GM18498 (cell line): ENCODE results near the gene RANBP10.

Source experiments
- ATAC-seq: cut with Tn5 transposase; IDR thresholded peaks from one replicate; pipeline ENCODE4 v1.9.1; 2021; ENCODE audit warnings: mild to moderate bottlenecking, moderate library complexity; ENCODE audit not compliant: unreplicated experiment

RANBP10 gene

DNA sequence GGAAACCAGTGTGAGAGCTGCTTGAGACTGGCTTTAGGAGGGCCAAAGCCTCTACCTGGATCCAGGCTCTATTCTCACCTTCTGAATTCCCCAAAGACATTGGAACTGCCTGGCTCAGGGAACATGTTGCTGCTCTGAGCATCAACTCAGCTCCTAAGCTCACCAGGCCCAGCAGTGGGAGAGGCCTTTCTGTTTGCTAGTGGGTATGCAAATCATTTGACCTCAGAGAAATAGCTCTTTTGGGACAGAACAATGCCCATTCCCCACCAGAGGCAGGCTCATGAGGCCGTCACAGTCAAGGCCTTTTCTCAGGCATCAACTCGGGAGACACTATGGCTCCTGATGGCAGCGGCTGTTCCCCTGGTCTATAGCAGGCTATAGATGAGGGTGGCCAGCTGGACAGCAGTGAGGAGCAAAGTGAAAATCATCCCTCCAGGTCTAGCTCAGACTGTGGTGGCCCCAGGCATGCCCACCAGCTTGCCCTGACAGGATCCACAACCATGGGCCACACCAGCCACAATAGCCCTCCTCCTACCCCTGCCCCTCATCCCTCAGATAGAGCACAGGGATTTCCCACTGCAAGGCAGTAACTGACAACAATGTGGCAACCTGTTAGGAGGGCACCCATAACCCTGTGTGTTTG is 56.8 kb downstream of the RANBP10 start:
- no peak for ATAC-seq

DNA sequence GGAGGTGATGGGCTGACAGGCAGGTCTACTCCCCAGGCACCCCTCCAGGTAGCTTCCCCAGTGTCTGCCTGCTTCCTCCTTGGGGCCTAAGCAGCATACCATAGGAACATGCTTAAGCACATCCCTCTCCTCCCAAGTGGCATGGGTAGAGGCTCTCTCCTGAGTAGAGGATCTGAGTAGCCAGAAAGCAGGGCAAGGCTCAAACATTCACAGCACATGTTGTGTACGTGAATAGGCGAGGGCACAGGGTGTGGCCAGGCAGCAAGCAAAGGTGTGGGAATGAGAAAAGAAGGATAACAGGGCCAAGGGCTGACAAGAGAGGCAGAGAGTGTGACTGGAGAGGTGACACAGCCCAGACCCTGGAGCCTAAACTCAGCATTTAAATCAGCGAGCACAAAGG is 57.5 kb downstream of the RANBP10 start:
- ATAC-seq = no peak

DNA sequence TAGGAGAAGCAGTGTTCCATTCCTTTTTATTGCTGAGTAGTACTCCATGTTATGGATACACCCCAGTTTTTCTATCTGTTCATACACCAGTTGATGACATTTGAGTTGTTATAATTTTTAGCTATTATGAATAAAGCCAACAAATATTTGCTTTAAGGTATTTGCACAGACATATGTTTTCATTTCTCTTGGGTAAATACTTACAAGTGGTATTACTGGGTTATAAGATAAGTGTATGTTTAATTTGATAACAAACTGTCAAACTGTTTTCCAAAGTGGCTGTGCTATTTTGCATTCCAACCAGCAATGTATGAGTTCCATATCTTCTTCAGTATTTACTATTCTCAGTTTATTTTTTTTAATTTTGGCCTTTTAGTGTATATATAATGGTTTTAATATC is 59.5 kb downstream of the RANBP10 start:
- no peak for ATAC-seq

DNA sequence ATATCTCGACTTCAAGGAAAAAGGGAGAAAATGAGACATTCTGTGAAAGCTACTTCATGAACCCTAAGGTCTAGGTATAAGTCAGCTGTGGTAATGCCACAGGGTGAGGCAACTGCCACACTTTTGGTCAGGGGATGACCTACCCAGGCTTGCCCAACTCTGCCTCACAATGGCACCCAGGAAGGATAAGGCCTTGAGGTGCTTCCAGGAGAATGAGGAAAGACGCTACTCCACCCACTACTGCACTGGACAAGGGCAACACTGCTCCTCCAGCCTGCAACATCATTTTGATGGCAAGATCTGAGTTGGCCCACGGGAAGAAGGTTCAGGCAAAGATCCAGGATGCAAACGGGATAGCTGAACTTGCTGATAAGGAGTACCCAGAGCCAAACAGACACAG is 65.2 kb downstream of the RANBP10 start:
- ATAC-seq = no peak

DNA sequence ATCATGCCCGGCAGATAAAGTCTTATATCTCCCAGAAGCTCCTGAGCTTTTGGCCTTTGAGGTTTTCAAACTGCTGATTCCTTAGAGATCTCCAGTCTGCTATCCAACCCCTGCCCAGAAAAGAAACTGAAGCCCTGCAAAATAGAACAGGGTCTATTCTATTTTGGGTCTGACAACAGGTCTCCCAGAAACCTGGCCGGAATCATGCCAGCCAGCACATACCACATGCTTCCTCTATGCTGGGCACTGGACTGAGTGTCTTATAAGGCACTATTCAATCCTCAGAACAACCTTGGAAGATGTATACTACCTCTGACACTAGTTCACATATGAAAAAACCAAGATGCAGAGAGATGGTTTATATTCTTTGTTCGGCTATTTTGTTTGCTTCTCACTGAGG is 66.0 kb downstream of the RANBP10 start:
- ATAC-seq = no peak

DNA sequence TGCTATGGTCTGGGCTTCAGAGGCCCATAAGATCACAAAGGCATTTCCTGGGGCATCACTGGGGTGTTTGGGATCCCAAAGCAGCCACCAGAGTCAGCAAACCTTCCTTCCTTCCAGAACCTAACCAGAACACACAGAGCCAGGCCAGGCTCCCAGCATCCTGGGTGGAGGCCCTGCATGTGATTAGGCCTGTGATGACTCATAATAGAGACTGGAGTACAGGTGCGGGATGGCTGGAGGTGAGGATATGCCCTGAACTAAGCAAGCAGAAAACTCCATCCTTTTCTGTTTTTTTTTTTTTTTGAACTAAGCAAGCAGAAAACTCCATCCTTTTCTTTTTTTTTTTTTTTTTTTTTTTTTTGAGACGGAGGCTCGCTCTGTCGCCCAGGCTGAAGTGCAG is 69.5 kb downstream of the RANBP10 start:
- no peak for ATAC-seq

DNA sequence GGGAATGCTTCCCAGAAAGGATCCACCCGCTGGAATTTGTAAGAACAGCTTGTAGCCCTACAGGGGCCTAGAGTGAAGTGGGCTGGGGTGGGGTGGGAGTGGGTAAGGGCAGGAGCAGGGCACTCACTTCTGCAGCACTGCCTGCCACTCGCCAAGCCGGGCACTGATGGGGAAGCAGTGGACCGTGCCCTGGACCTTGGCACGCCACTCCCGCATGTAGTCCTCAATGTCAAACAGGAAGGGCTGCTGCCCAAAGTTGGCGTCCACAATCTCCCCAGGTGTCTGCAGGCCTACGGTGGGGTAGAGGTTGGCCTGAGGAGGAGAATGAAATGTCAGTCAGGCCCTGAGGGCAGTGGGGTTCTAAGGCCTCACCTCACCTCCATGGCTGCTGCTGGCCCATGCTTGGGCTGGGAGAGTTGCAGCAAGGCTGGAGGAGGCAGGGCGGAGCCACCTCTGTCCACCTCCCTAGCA is 71.6 kb downstream of the RANBP10 start:
- ATAC-seq = no peak

DNA sequence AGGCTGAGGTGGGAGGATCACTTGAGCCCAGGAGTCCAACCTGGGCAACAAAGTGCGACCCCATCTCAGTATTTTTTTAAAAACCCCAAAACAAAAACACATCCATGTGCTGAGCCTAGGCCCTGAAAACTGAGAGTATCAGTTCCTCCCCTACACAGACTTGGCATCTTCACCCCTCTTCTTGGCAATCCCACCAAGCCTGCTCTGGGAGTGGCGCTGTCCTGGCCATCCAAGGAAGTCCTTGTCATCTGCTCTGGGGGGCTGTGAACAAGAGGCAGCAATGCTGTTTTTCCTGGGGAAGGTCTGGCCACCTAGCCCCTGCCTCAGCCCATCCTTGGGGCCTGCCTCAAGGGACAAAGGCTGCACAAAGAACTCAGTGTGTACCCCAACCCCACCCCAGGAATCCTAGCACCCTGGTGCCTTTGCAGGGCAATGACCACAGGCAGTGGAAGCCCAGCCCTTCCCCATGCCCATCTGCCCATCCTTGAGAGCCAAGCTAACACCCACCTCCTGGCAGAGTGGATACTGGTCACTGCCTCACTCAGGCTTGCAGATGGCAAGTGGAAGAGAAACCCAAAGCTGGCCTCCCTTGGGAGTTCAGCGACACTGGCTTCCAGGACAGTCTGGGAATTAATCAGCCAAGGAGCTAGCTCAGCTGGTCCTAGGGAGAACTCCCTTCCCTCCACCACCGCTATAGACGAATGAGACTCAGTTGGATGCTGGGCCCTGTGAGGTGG is 72.5 kb downstream of the RANBP10 start:
- ATAC-seq = no peak

DNA sequence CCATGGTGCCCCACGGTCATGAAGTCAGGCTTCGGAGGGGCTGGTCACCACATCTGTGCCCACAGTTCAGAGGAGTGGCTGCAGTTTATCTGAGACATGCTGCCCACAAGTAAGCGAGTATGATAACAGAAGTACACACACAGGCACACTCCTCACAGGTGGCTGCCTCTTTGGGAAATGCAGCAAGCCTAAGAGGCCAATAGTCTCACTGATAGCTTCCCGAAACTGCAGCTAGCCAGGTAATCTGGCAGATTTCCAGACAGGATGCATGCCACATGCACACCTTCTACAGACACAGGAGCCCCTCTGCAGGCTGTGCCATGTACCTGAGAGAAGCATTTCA is 74.6 kb downstream of the RANBP10 start:
- ATAC-seq = no peak

DNA sequence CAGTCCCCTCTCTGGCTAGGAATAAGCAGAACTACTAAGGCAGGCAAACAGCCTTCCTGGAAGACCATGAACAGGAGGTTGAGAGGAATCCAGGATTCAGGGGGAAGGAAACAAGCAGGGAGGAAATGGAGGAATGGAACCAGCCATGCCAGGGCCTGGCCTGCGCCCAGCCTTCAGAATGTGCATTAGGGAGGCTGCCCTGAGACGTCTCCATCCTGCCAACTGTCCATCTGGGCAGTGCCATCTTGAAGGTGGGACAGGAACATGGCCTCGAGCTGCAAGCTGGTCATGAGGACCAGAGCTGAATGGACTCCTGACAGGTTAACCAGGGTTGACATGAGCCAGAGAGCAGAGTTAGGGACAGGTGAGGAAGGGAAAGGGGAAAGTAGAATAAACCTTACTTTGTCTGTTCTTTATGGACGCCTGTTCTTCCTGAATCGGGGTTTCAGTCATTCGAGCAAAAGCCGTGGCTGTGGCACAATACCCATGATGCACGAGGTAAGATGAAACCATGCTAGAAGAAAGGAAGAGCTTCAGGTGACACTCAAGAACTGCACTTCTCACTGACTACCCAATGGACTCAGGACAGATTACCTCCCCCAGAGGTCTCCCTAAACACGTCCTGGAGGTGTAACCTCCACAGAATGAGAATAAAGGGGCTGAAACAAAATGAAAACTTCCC is 75.1 kb downstream of the RANBP10 start:
- ATAC-seq = no peak

DNA sequence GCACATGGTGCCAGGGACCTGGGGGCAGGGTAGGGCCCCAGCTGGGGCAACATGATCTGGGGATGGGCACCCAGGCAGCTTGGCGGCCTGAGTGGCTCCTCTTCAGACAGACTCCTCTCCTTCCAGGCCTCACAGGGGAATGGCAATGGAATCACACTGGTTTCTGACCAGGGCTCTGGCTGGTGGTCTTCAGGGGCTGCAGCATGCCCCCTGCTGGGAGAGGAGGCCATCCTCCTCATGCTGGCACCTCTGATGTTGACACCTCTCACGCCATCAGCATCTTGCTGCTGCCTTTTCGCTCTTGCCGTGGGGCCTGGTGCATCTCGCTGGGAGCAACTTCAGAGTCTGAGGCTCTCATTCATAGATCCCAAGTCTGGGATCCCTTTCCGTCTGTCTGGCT is 76.0 kb downstream of the RANBP10 start:
- no peak for ATAC-seq

DNA sequence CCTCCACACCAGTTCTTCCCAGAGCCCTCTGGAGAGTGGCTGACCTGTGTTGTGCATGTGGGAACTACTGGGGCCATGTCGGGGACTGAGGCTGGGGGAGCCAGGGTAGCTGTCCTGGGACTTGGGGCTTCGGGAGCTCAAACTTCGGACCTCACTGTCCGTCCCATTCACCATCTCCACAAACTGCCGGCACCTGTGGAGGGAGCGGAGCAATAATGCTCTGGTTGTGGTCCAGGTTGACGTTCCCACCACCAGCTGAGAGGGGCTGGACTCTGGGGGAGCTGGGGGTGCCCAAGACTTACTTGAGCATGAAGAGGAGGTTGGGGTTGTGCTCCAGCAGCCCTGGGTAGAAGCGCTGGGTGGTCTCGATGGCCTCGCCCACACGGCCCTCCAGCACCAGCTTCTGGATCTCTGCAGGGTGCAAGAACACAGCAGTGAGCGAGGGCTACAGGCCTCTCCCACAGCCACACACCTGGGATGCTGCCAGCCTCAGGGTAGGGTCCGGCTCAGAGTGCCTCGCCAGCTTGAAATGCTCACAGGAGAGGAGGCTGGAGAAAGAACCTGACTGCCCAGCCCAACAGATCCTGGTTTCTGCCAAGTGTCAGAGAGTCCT is 76.6 kb downstream of the RANBP10 start:
- ATAC-seq = no peak

DNA sequence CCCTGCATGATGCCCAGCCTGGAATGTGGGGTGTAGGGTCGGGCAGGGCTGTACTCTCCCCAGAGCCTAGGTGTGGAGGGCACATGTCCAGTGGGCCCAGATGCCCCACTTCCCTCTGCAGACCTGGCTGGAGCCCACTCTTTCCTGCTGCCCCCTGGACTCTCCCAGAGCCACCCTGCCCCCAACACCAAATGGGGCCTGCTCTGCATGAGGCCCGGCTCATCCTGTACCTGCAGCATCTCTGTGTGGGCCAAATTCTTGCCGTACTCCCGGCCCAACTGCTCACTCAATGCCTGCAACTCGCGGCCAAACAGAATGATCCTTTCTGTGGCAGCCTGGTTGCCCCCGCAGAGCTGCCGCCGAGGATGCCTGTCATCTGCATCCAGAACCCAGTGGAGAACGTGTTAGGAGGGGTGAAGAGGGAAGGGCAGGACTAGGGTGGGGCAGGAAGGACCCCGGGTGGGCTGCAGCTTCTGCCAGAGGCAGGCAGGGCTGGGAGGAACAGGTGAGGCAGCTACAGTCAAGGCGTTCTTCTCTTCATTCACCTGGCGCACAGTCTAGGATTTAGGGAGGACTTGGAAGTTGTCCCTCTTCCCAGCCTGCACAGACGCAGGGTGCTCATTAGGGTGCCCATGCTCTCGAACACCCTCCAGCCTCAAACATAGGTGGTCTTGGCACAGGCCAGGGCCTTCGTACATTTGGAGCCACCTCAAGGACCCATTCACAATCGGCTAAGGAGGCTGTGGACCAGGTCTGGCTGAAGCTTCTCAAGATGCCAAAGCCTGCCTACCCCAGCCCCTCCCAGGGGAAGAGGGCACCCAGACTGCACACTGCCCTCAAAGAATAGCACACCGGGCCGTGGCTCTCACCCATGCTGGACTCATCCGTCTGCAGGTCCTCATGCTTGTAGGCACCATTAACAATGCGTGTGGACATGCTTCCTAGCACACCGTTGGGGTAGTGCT is 78.6 kb downstream of the RANBP10 start:
- ATAC-seq = no peak

DNA sequence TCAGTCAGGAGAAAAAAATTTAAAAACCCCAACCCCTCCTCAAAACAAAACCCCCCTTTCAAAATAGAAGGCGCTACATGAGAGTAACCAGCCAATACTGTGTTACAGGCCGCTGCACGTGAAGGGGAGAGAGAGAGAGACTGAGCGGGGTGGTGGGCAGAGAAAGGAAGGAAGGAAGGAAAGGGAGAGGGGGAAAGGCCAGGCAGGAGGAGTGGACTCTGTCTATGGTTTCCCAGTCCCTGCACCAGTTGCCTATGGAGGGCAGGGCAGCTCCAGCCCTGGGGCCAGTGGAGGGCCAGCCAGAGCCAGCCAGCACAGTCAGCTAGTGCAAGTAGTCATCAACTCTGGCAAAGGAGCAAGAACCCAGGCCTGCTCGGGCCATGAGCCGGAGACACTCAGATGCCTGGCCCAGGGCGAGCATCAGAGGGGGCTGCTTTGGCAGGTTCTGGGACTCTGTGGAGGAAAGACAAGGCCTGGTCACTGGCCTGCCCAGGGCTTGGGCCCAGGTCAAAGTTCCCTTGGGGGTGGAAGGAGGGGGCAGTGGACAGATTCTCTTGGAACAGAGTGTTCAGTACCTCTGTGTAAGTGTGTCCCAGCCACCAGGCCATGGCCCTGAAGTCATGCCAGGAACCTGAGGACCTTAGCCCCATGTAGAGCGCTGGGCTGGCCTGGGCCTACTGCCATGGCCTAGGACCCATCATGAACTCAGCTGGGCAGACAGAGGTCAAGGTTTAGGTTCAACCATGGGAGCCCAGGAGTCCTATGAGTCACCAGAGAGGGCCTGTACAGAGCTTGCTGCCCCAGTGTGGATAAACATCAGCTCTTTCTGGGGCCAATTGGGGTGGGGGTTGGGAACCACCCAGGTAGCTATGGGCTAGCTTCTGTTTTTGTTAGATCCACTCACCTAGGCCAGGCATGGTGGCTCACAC is 80.0 kb downstream of the RANBP10 start:
- no peak for ATAC-seq

DNA sequence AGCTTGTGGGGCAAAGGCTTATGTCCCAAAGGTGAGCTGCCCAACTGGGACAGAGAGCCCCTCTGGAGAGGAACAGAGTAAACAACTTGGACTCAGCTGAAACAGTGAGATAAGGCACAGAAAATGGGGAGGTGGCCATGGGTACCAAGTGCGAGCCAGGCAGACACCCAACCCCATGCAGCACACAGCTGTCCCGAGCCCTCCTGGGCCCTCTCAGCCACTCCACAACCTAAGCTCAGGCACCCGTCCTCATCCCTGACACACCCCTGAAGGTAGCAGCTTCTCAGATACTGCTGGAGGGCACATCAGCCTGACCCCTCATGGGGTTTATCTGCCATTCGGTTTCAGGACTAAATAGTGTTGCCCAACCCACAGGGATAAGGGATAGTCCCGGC is 82.5 kb downstream of the RANBP10 start:
- no peak for ATAC-seq

DNA sequence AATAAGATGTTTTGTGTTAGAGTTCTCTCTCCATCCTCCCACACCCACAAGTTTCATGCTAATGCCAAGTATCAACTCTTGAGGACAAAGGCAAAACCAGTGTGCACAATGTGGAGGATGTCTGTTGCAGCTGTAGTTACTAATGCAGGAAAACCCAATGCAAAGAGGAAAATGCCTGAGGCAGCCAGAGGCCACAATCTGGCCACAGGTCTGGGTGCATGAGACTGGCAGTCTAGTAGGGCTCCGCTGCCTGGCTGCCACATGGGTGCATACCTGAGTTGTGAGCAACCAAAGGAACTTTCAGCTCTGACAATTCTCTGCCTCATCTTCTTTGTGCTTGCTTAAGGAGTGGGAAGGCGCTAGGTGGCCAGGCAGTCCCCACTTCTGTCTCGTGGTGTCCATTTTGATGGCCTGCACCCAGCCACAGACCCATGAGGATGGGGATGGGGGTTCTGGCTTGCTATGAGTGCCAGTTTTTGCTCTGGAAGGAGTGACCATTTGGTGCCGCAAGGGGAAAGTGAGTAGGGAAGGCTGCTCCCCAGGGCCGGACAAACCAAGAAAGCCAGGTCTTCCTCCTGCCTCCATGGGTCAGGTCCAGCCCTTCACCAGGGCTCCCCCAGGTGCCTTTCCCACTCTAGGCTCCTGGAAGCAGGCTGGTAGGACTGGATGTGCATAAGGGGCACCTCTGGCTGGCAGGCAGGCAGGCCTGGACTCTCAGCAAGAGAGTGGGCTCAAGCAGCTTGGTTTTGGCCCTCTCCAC is 83.0 kb downstream of the RANBP10 start:
- ATAC-seq = no peak

DNA sequence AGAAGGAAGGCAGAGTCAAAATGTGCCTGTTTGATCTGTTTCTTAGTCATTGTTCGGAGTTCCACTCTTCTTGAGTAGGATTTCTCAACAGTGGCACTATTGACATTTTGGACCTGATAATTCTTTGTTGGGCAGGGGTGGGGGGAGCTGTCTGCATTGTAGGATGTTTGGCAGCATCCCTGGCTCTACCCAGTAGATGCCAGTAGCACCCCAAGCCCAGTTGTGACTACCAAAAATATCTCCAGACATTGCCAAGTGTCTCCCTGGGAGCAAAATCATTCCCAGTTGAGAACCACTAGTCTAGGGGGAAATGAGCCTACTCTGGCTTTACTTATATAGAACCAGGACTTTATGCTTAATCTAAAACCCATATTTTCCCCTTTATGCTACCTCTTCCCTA is 86.1 kb downstream of the RANBP10 start:
- ATAC-seq = no peak

DNA sequence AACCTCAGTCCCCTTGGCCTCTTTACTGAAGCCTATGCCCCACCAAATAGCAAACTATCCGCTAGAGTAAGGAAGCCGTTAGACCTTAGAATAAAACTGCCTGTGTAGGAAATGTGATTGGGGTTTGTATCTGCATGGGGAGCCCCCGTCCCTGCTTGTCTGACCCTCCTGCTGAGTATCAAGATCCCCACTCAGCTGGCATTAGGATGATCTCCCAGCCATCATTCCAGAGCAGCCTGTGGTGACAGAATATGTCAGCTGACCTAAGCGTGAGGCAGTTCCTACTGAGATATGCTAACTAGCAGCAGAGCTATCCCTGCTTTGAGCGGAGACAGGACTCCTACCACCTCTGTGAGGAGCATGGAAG is 86.6 kb downstream of the RANBP10 start:
- ATAC-seq = peak; percentile 21
